22Rv1 (cell line): ENCODE data around the gene FOXR1.
A peak's percentile ranks its signal among the peaks of the same experiment; 100 is the strongest.

Source experiments
- ZFX ChIP-seq: fragments of 450-650 bp; IDR thresholded peaks from 2 replicates; pipeline ENCODE4 v1.6.1; 2017; ENCODE audit warnings: antibody characterized with exemption, borderline replicate concordance
- TF ChIP-seq, protein P1 (sequence below): fragments of 450-650 bp; IDR thresholded peaks from 2 replicates; pipeline ENCODE4 v1.5.1; 2017; ENCODE audit warnings: mild to moderate bottlenecking

DNA sequence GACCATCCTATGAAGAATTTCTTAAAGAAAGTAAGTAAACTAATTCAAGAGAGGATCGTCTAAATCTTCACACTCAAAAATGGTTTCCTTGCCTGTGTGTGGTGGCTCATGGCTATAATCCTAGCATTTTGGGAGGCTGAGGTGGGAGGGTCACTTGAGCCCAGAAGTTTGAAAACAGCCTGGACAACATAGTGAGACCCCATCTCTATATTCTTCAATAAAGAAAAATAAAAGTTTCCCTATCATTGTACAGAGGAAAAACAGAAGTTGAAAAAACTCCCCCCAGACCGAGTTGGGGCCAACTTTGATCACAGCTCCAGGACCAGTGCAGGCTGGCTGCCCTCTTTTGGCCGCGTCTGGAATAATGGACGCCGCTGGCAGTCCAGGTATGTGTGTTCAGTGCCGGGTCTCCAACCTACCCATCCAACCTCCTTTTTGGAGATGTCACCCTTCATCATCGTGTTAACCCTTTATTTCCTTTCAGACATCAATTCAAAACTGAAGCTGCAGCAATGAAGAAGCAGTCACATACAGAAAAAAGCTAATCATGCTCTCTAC lies 43.6 kb downstream of the FOXR1 start:
- TF ChIP-seq, protein P1, sequence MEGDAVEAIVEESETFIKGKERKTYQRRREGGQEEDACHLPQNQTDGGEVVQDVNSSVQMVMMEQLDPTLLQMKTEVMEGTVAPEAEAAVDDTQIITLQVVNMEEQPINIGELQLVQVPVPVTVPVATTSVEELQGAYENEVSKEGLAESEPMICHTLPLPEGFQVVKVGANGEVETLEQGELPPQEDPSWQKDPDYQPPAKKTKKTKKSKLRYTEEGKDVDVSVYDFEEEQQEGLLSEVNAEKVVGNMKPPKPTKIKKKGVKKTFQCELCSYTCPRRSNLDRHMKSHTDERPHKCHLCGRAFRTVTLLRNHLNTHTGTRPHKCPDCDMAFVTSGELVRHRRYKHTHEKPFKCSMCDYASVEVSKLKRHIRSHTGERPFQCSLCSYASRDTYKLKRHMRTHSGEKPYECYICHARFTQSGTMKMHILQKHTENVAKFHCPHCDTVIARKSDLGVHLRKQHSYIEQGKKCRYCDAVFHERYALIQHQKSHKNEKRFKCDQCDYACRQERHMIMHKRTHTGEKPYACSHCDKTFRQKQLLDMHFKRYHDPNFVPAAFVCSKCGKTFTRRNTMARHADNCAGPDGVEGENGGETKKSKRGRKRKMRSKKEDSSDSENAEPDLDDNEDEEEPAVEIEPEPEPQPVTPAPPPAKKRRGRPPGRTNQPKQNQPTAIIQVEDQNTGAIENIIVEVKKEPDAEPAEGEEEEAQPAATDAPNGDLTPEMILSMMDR = peak; percentile 46
- no peak for TF ChIP-seq ZFX
